Liver (tissue), 3 donors: ENCODE data around the gene UPK1A.

Experiments
- CTCF ChIP-seq: fragments of 150-350 bp; IDR thresholded peaks from 2 replicates; pipeline ENCODE4 v1.5.1; 2017; ENCODE audit warnings: improper control_type of control experiment, low read depth, low read length; ENCODE audit not compliant: missing input control
- FOXA1 ChIP-seq: IDR thresholded peaks from 2 replicates; pipeline ENCODE4 v1.6.1; 2016; ENCODE audit warnings: antibody characterized with exemption
- HNF4G ChIP-seq: IDR thresholded peaks from 2 replicates; pipeline ENCODE4 v1.6.1; 2016; ENCODE audit warnings: antibody characterized with exemption
- JUND ChIP-seq, 2 donors: IDR thresholded peaks; 2 replicates each; pipeline ENCODE4 v1.6.1; 2016; ENCODE audit warnings: antibody characterized with exemption in 2 of 2
- RAD21 ChIP-seq, 2 donors: IDR thresholded peaks; 2 replicates each; pipeline ENCODE4 v1.6.1; 2016; ENCODE audit warnings: antibody characterized with exemption in 2 of 2, mild to moderate bottlenecking in 2 of 2
- REST ChIP-seq: IDR thresholded peaks from 2 replicates; pipeline ENCODE4 v1.6.1; 2016; ENCODE audit warnings: antibody characterized with exemption, mild to moderate bottlenecking
- SP1 ChIP-seq: IDR thresholded peaks from 2 replicates; pipeline ENCODE4 v1.6.1; 2018; ENCODE audit warnings: antibody characterized with exemption, mild to moderate bottlenecking
- ZBTB33 ChIP-seq: IDR thresholded peaks from 2 replicates; pipeline ENCODE4 v1.6.1; 2016; ENCODE audit warnings: antibody characterized with exemption
- TF ChIP-seq, protein P1 (sequence below): IDR thresholded peaks from 2 replicates; pipeline ENCODE4 v1.6.1; 2016; ENCODE audit warnings: antibody characterized with exemption
- donor health status: healthy.
- donor health status: healthy.

- TF ChIP-seq CTCF = no peak
- no peak for TF ChIP-seq REST
- no peak for TF ChIP-seq SP1
- TF ChIP-seq JUND (IDR thresholded peaks at IDR 0.05) = no peak
- TF ChIP-seq HNF4G = no peak
- TF ChIP-seq FOXA1 = no peak
- TF ChIP-seq ZBTB33 = no peak
- TF ChIP-seq, protein P1, sequence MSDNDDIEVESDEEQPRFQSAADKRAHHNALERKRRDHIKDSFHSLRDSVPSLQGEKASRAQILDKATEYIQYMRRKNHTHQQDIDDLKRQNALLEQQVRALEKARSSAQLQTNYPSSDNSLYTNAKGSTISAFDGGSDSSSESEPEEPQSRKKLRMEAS = no peak
- TF ChIP-seq RAD21 (IDR thresholded peaks at IDR 0.05) = no peak
These were observed 47.2 kb downstream of the UPK1A start for GRCh38 chr19:35713506-35713850.
